Hematopoietic multipotent progenitor cell treated with erythropoietin and hydrocortisone succinate and interleukin-3 and kit ligand, for 8 days (in vitro differentiated cells): Measurements from ENCODE around the gene DDIT3.
"Not testable (repeated sequence)": the region's sequence is repeated elsewhere in the genome, so short reads cannot be mapped to it uniquely, and the experiment has no call there.

Experiments used
- DNase-seq: peaks from one replicate; pipeline ENCODE4 v3.0.0-alpha.2; 2015

DDIT3 gene, protein sequence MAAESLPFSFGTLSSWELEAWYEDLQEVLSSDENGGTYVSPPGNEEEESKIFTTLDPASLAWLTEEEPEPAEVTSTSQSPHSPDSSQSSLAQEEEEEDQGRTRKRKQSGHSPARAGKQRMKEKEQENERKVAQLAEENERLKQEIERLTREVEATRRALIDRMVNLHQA

DNA sequence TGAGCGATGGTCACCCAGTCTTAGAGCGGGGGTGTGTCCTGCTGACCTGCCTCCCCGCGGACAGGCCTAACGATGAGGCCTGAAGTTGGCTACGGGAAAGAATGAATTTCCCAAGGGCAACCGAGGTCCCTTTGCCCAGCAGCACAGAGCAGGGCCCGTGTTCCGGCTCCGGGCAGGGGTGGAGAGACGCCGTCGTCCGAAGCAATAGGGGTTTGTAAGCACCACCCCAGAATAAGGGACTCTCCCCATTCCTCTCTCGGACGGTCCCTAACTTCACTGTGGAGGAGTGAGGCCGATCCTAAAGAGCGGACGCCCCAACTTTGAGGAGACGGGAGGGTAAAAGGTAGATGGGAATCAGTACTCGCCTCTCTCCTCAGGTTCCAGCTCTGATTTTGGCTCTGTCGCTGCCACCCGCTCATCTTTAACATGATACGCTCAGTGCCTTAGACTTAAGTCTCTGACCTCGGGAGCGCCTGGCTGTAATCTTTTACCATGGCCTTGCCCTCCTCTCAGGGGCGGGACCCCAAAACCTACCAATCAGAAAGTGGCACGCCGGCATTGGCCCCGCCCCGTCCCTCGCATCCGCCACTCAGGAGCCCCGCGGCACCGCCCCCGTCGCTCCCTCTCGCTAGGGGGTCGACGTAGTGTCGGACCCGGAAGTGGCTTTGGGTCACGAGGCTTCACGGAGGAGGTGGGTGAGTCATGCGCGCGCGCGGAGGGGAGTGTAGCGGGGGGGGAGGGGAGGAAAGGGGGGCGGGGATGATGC, at the start of gene DDIT3:
Gene DDIT3 (minus strand): TSS at position 462 of the 766 bp plus-strand sequence. CDS start 3,108 bp downstream, outside the sequence.
- DNase-seq, result peak; percentile 99

DNA sequence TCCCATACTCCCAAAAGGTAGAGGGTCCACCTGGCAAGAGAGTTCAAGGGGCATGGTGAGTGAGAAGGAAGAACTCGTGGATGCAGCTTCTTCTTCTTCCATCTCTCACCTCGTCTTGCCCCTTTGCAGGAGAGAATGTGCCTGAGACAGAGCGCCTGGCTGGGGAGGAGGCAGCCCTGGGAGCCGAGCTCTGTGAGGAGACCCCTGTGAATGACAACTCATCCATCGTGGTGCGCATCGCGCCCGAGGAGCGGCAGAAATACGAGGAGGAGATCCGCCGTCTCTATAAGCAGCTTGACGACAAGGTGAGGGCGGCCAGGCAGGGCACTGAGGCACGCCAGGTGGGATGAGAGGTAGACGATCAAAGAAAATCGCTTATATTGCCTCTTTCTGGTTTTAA, 49.5 kb upstream of the DDIT3 start:
- no peak for DNase-seq

DNA sequence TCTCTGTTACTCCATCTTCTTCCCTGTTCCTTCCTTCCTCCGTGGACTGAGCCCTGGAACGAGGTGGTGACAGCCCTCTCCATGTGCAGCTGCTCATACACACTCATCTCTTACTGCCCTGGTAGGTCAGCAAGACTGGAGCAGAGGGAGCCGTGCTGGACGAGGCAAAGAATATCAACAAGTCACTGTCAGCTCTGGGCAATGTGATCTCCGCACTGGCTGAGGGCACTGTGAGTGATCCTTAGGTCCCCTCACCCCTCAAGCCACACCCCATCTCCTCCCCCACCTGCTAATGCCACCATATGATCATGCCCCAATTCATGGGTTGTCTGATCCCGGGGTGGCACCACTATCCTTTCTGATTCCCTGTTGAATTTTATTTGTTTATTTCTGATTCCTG, 48.5 kb upstream of the DDIT3 start:
- no peak for DNase-seq

DNA sequence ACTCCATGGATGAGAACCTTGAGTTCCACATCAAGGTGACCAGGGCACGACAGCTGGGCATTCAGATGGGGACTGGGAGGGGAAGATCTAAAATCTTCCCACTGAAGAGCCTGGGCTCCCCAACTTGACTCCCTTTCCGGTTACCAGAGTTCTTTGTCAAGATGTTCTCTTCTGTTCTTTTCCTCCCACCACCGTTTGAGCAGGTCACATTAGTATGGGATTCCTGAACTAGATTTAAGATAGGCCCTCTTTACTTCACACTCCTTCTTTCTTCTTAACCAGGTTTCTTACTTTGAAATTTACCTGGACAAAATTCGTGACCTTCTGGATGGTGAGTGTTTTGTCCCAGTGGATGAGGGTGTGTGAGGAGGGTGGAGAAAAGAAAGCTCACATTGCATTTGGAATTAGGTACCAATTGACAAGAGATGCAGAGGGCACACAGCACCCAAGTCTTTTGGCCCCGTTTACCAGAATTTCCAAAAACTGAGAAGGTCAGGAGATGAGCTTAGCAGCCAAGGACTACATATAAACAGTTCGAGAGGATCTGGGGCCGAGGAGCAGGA, 43.9 kb upstream of the DDIT3 start:
- DNase-seq, result no peak

DNA sequence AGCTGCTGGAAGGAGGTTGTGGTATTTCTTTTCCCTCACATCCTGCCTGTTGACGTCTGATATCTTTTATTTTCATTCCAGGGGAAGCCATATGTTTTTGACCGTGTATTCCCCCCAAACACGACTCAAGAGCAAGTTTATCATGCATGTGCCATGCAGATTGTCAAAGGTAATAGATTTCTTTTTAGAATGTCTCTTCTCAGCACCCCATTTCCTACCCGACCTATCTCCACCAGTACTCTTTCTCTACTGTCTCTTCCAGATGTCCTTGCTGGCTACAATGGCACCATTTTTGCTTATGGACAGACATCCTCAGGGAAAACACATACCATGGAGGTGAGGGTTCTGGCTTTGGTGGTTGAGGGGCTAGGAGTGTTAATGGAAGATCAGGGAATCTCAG, 43.0 kb upstream of the DDIT3 start:
- DNase-seq, result no peak

DNA sequence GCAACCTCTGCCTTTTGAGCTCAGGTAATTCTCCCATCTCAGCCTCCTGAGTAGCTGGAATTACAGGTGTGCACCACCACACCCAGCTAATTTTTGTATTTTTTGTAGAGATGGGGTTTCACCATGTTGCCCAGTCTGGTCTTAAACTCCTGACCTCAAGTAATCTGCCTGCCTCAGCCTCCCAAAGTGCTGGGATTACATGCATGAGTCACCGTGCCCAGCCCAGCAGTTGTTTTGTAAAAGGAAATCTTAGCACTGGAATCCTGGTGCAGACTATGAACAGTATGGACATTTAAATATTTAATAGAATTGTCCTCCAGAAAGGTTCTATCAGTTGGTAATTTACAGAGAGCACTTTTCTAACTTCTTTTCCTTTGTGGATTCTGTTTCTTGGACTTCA, 40.8 kb upstream of the DDIT3 start:
- DNase-seq, result not testable (repeated sequence)

DNA sequence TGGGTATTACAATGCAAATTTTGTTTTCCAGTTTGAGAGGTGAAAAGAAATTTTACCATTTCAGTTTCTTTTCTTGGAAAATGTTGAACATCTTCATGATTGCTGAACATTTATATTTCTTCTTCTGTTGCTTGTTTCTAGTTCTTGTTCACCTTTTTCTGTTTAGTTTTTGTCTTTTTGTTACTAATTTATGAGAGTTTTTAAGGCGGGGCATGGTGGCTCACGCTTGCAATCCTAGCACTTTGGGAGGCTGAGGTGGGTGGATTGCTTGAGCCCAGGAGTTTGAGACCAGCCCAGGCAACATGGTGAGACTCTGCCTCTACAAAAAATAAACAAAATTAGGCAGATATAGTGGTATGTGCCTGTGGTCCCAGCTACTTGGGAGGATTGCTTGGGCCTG, 40.2 kb upstream of the DDIT3 start:
- DNase-seq, result no peak

DNA sequence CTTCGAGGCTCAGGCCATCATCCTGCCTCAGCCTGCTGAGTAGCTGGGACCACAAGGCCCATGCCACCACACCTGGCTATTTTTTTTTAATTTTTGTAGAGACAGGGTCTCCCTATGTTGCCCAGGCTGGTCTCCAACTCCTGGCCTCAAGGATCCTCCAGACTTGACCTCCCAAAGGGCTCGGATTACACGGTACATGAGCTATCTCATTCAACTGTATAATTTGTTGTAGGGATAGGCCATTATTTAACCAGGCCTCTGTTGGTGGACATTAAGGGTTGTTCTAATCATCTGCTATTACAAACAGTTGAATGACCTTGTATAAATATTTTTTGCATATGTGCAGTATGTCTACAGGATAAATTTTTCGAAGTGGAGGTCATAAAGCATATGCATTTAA, 38.5 kb upstream of the DDIT3 start:
- no peak for DNase-seq

DNA sequence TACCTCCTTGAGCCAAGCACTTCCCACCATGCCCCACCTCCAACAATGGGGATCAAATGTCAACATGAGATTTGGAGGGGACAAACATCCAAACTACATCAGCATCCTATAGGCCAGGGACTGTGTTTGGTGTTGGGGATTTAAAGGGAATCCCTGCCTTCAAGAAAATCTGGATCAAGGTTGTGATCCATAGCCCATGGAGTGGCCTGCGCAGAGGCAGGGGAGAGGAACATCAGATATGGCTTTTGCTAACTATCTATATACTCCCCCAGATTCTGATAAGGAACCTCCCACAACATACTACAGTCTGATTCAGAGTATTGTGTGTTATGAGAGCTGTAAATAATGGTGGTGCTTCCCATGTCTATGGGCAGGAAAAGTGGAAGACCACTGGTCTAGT, 34.6 kb upstream of the DDIT3 start:
- no peak for DNase-seq

DNA sequence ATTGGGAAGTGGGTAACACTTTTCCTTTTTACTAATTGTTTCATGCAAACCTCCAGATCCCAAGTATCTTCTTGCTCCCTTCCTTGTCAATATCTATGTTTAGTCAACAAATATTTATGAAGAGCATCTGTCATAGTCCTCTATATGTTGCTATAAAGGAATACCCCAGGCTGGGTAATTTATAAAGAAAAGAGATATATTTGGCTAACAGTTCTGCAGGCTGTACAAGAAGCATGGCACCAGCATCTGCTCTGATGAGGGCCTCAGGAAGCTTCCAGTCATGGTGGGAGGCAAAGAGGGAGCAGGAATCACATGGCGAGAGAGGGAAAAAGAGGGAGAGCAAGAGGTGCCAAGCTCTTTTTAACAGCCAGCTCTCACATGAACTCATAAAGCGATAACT, 34.1 kb upstream of the DDIT3 start:
- DNase-seq, result no peak

DNA sequence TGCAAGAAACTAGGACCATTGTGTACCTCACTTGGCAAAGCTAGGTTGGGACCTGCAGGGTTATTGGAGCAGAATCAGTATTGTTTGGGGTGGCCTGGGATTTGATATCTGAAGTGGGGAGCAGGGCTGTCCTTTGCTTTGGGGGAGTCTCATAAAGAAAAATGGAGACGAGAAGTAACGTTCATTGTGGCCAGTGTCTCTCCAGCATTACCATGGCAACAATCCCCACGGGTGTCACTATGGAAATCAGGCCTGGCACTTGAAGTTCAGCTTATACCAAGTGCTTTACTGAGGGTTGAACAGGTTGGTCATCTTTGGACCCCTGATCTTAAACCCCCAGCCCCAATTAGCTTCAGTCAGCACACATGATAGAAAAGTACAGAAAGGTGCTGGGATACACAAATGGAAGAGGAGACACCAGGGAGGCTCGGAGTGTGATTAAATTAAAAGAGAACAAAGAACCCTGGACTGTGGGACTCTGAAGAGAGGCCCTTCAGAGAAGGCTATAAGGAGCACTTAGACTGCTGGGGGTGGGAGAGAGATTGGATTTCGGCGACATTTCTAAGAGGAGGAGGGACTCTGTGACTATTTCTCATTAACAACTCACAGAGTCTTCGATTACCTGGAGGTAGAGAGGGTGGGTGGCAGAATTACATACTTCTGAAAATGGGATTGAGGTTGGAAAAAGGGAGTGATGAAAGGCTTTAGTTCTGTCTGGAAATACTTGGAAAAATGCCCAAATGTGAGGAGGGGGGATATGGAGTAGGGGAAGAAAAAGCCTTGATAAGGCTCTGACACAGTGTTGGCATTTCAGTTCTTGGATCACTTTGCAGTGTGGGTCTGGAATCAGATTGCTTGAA, 33.3 kb upstream of the DDIT3 start:
- DNase-seq, result no peak

DNA sequence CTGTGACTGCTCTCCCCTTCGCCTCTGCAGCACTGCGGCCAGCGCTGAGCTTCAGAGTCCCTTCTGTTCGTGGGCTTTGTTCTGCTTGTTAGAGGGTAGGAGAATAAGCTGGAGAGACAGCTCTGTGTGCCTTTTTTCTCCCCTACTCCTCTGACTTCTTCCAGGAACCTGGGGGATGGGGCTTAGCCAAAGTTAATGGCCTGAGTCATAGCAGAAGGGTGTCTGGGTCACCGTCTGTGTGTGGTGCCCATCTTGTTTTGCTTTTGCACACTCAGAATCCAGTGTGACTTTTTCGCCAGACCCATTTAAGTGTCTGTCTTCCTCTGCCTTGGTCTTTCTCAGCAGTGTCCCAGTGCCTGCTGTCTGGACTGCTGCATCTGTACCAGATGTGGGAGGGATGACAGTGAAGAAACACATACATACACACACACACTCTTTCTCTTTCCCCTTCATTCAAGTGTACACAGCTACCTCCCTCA, 32.6 kb upstream of the DDIT3 start:
- DNase-seq, result peak; percentile 32

DNA sequence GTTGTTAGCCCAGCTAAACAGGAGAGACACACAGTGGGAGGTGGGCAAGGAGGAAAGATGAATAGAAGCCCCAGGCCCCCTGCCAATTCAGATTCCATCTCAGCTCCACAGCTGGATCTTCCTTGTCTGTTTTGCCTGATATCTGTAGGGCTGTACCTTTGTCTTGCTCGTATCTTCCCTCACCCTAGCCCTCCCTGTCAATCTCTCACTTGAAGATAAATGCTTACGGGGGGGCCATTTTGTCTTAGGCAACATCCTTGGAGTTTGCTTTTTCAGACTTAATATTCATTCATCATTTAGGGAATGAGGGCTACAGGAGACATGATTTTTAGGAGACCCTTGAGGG, 32.0 kb upstream of the DDIT3 start:
- peak; percentile 86 for DNase-seq

DNA sequence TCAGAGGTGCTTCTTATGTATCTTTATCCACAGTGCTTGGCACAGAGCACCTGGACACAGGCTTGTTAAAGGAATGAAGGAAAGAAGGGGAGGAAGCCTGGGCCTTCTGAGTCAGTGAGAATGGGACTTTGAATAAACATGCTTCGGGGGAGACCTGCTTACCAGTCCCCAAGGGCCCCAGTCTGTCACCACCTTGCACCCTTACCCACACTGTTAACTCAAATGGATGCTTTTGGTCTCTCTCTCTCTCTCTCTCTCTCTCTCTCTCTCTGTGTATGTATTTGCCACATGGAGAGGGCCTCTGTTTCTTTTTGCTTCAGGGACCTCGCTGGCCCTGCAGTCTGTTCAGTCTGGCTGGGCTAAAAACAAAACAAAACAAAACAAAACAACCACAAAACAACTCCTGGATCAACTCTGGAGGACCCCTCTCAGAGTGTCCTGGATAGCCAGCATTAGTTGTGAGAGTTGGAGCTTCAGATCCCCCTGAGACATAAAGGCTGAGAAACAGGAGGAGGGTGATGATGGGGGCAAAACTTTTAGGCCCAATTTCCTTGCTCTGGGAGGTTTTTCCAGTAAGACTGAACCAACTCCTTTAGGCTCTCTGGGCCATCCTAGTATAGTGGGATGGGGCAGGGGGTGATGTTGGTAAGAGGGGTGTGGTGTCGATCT, 31.5 kb upstream of the DDIT3 start:
- DNase-seq, result no peak

DNA sequence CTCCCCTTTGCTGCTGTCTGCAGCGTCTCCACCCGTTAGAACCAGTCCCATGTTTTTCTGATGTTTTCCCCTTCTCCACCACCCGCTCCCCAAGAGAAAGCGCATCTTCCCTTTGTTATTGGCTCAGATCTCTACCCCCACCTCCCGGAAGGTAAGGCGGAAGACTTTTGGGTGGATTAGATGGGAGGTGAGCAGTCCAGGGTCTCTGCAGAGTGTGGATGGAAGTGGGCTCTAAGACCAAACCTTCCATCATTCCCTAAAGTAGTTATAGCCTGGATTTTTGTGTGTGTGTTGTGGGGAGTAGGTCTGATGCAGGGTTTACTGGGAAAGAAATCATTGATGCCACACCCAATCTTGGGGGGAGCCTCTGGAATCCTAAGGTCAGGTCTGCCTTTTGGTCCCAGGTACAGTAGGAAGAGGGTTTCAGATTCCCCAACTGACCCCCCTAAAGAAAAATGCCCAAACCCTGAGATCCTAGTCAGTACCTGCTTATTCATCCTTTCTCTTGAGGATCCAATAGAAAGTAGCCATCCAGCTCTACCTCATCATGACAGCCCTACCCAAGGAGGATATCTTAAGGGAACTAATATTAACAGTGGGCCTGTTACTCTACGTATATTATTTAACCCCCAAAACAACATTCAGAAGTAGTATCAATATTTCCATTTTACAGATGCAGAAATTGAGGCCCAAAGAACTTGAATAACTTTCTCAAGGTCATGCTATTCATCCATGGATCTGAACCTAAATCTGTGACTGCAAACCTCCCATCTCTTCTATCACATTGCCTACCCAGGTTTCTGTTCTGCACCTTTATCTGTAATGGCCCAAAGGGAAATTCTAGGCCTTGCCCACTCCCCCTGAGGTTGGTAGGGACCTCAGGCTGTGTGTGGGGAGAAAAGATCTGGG, 30.6 kb upstream of the DDIT3 start:
- DNase-seq, result peak; percentile 27

DNA sequence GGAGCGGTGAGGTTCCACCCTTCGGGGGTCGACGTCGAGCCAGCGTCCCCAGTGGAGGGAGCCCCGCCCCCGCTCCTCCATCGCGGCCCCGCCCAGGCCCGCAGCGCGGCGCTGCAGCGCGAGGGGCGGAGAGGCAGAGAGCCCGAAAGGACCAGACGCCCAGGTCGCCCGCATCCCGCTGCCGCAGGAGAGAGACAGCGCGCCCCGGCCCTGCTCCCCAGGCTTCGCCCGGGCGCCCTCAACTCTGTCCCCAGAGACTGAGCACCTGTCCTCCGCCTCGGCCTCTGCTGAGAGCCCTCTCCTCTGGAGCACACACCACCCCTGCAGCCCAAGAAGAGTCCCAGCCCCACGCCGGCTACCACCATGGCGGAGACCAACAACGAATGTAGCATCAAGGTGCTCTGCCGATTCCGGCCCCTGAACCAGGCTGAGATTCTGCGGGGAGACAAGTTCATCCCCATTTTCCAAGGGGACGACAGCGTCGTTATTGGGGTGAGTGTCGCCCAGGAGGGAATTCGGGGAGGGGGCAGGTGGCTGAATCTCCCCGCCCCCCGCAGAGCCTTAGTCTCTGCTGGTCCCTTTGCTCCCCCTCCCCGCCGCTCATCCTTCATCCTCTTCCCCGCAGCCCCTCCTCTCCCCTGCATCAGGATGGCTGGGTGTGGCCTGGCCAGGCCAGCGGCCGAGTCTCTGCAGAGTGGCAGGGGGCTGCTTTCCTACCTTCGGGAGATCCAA, 29.8 kb upstream of the DDIT3 start, which contains the start of gene KIF5A:
Gene KIF5A (plus strand): TSS at position 136 of the 732 bp plus-strand sequence. CDS start 228 bp downstream, at position 364.
- peak; percentile 49 for DNase-seq

DNA sequence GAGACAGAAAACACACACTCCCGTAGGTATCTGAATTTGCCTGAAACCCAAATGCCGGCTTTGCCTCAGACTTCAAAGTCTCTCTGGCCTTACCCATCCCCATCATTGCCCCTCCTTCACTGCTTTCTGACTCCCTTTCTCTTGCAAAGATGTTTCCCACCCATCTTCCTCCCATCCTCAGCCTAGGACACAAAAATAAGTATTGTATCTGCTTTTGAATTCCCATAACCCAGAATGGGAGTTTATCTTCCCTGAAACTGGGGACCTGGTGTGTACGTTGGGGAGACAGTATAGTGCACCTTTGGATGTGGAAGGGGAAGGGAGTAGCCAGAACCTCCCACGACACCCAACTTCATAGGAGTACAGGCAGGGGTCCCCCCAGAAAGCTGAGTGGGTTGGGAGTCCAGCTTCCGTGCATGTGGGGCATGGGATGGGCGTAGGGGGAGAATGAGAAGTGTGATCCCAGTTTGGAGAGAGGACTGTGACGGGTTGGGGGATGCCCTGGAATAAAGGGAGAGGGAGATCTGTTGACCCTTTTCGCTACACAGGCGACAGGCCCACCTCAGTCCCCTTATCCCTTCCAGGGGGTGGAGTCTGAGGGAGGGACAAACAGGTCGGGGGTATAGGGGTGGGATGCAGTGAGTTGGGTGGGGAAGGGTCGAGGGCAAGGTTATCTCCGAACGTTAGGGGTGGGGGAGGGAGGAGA, 29.0 kb upstream of the DDIT3 start:
- DNase-seq, result no peak

DNA sequence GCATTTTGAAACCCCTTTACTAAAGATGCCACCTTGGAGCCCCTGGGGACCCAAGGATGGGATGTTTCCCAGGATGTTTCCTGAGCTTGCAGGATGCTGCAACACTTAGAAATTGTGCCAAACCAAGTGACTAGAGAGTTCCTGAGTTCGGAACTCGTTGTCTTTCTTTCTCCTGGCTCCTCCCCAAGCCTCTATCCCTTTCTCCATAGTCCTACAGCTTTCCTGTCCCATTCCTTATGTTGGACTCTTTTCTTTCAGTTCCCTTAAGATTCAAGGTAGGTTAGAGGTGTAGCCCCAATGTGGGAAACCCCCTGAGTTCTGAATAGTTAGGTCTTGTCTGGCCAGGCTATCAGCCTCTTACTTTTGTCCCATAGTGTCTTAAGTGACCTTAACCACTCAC, 28.2 kb upstream of the DDIT3 start:
- DNase-seq, result no peak

DNA sequence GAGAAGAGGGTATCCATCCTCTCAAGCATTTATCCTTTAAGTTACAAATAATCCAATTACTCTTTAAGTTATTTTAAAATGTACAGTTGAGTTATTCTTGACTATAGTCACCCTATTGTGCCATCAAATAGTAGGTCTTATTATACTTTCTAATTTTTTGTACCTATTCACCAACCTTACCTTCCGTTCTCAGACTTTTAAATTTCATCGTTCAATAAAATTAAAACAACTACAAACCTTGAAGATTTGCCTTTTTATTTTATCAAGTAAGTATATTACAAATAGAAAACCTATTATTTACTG, 27.6 kb upstream of the DDIT3 start:
- DNase-seq, result no peak

DNA sequence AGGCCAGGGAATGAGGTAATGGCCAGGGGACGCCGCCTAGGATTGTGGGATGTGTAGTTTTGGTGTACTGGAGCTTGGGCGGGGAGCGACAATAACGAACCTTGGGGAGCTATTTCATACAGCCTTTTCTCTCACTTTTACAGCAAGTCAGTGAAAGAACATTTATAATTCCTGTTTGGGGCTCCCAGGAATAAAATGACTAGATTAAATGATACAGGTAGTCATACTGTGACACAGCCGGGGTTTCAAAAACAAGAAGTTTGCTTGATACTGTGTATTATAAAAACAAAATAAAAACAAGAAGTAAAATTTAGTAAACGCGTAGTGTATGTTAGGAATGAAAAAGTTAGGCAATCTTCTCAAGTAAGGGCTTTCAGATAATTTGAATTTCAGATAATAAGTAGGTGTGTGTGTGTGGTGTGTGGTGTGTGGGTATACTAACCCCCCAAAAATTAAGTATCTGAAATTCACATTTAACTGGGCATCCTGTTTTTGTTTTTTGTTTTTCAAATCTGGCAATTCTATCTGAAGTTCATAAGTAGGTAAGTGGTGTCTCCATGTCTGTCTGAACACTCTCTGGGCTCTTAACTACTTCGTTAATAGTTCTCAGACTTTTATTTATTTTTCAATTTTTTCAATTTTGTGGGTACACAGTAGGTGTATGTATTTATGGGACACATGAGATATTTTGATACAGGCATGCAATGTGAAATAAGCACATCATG, 27.1 kb upstream of the DDIT3 start:
- DNase-seq, result no peak
